Measurements from ENCODE around the gene APP. TPM values are rescaled to one million over a fixed set of nuclear protein-coding genes. Genes with fewer than 3 reads are reported as not detected.

Gene APP
- total RNA-seq, 2 experiments from 2014 or later = 14.5 to 14.9 TPM

GRCh38 chr21:26107429-26107828 is 63.1 kb downstream of the APP start:
- Mint-ChIP-seq H3K4me3 (no peak overlapping the region), H3K27me3 (ENCODE audit: low read depth) (no peaks in the 10 kb centered on the region), H3K27ac (no peak overlapping the region), H3K36me3 (ENCODE audit: low read depth) (peaks cover 1% of the 10 kb centered on the region), H3K4me1 (ENCODE audit: low read depth) (no peaks in the 10 kb centered on the region), H3K9me3 (ENCODE audit: insufficient read depth) (no peaks in the 10 kb centered on the region)
- ChIA-PET POLR2A (no interaction called here), CTCF (no interaction called here)
- ATAC-seq = no peak
- no peak for DNase-seq

DNA sequence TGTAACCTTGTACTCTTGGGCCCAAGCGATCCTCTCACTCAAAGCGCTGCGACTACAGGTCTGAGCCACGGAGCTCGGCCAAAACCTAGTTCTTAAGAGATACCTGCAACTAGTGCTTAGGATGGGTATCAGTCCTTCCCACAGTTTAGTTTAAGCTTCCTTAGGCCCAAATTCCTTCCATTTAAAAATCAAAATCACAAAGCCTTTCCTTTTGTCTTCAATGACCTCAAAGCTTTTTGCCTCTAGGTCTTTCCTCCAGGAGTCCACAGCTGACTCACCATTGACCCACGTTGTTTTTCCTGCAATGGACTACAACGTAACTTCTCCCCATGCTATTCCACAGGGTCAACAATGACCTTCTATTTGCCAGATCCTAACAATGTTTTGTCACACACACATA is 64.0 kb downstream of the APP start:
- H3K27me3 Mint-ChIP-seq (ENCODE audit: low read depth) = no peaks in the 10 kb centered on the region
- ATAC-seq = no peak
- no peak overlapping the region for H3K27ac Mint-ChIP-seq
- CTCF ChIA-PET = no interaction called here
- POLR2A ChIA-PET = interaction anchor here (0.5 kb wide), 1 partner anchor 220 kb away, joined by 5 read pairs; no protein-coding TSS in a partner anchor
- H3K36me3 Mint-ChIP-seq (ENCODE audit: low read depth) = peaks cover 1% of the 10 kb centered on the region
- no peaks in the 10 kb centered on the region for H3K9me3 Mint-ChIP-seq (ENCODE audit: insufficient read depth)
- no peaks in the 10 kb centered on the region for H3K4me1 Mint-ChIP-seq (ENCODE audit: low read depth)
- no peak overlapping the region for H3K4me3 Mint-ChIP-seq
- no peak for DNase-seq

DNA sequence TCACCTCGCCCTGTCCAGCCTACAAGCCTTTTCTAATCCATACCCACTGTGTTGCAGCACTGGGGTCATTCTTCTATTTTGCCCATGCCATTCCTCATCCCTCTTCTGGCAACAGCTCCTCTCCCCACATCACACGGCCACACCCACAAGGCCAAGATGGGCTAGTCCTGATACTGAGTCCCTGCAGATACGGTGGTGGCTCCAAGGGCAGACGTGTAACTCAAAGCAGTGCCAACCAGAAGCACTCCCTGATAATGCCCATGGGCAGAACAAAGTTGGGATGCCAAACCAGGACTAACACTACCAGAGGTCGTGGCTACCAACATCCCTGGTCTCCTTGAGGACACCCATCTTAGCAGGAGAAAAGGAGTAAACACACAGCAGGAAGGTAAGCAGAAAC is 64.8 kb downstream of the APP start:
- no peaks in the 10 kb centered on the region for H3K9me3 Mint-ChIP-seq (ENCODE audit: insufficient read depth)
- H3K4me1 Mint-ChIP-seq (ENCODE audit: low read depth) = no peaks in the 10 kb centered on the region
- no peak overlapping the region for H3K4me3 Mint-ChIP-seq
- CTCF ChIA-PET = no interaction called here
- no peaks in the 10 kb centered on the region for H3K27me3 Mint-ChIP-seq (ENCODE audit: low read depth)
- DNase-seq (no peak), ATAC-seq (no peak)
- POLR2A ChIA-PET = no interaction called here
- H3K27ac Mint-ChIP-seq = no peak overlapping the region
- peaks cover 1% of the 10 kb centered on the region for H3K36me3 Mint-ChIP-seq (ENCODE audit: low read depth)

GRCh38 chr21:26100573-26100972 is 70.0 kb downstream of the APP start:
- no peaks in the 10 kb centered on the region for H3K9me3 Mint-ChIP-seq (ENCODE audit: insufficient read depth)
- no peak overlapping the region for H3K27ac Mint-ChIP-seq
- no peaks in the 10 kb centered on the region for H3K4me1 Mint-ChIP-seq (ENCODE audit: low read depth)
- H3K4me3 Mint-ChIP-seq = no peak overlapping the region
- H3K36me3 Mint-ChIP-seq (ENCODE audit: low read depth) = no peaks in the 10 kb centered on the region
- no peak for ATAC-seq
- CTCF ChIA-PET = no interaction called here
- H3K27me3 Mint-ChIP-seq (ENCODE audit: low read depth) = no peaks in the 10 kb centered on the region
- no peak for DNase-seq
- POLR2A ChIA-PET = no interaction called here

- CTCF ChIA-PET = no interaction called here
- H3K4me3 Mint-ChIP-seq = no peak overlapping the region
- H3K36me3 Mint-ChIP-seq (ENCODE audit: low read depth) = no peaks in the 10 kb centered on the region
Observed at GRCh38 chr21:26099610-26100219, 70.9 kb downstream of the APP start.

GRCh38 chr21:26098772-26099397 is 71.7 kb downstream of the APP start:
- CTCF ChIA-PET = no interaction called here
- ATAC-seq = no peak
- no peak overlapping the region for H3K27ac Mint-ChIP-seq
- POLR2A ChIA-PET = no interaction called here
- no peak overlapping the region for H3K4me3 Mint-ChIP-seq
- DNase-seq = no peak
- no peaks in the 10 kb centered on the region for H3K27me3 Mint-ChIP-seq (ENCODE audit: low read depth)
- no peaks in the 10 kb centered on the region for H3K36me3 Mint-ChIP-seq (ENCODE audit: low read depth)
- no peaks in the 10 kb centered on the region for H3K9me3 Mint-ChIP-seq (ENCODE audit: insufficient read depth)
- no peaks in the 10 kb centered on the region for H3K4me1 Mint-ChIP-seq (ENCODE audit: low read depth)

More at GRCh38 chr21:26099610-26100219, 70.9 kb downstream of the APP start:
- H3K4me1 Mint-ChIP-seq (ENCODE audit: low read depth) = no peaks in the 10 kb centered on the region
- ATAC-seq = no peak
- DNase-seq = no peak
- no peaks in the 10 kb centered on the region for H3K27me3 Mint-ChIP-seq (ENCODE audit: low read depth)
- H3K9me3 Mint-ChIP-seq (ENCODE audit: insufficient read depth) = no peaks in the 10 kb centered on the region
- H3K27ac Mint-ChIP-seq = no peak overlapping the region
- POLR2A ChIA-PET = no interaction called here

- H3K27me3 Mint-ChIP-seq (ENCODE audit: low read depth) = no peaks in the 10 kb centered on the region
- no peak overlapping the region for H3K4me3 Mint-ChIP-seq
- H3K4me1 Mint-ChIP-seq (ENCODE audit: low read depth) = no peaks in the 10 kb centered on the region
- POLR2A ChIA-PET = no interaction called here
- DNase-seq (no peak), ATAC-seq (no peak)
- CTCF ChIA-PET = no interaction called here
- H3K27ac Mint-ChIP-seq = no peak overlapping the region
- H3K36me3 Mint-ChIP-seq (ENCODE audit: low read depth) = no peaks in the 10 kb centered on the region
- no peaks in the 10 kb centered on the region for H3K9me3 Mint-ChIP-seq (ENCODE audit: insufficient read depth)
Observed at GRCh38 chr21:26097475-26097874, 73.1 kb downstream of the APP start.

DNA sequence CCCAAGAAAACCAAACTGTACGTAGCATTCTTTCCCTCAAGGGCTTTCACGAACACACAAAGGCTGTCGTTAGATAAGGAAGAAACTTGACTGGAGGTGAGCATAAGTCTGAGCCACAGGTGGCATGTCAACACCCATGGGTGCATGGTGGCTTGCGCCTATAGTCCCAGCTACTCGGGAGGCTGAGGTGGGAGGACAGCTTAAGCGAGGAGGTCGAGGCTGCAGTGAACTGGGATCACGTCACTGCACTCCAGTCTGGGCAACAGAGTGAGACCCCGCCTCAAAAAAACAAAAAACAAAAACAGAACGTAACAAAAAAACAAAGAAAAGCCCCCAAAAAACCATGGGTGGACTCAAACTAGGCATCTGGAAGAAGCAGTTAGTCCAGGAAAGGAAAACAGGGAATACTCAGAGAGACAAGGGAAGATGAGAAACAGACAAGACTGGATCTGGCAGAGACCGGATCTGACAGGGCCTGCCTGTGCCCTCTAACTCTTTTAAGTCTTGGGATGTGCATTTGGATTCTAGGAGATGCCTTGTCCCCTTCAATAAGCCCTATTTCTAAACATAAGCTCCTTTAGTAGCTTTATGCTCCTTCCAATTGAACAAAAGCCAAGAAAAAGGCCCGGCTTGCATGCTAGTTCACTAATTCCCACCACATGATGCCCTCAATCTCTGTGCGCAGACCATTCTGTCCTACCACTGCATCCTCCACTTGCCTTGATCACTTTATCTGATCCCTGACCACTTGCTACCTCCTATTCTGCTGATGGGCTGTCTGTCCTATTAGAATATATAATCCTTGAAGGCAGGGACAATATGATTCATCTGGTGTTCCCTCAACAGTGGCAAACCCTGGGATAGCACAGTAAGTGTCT is 73.8 kb downstream of the APP start:
- CTCF ChIA-PET = no interaction called here
- no peak for DNase-seq

GRCh38 chr21:26095131-26095530 is 75.4 kb downstream of the APP start:
- Mint-ChIP-seq H3K4me1 (ENCODE audit: low read depth) (no peaks in the 10 kb centered on the region), H3K36me3 (ENCODE audit: low read depth) (no peaks in the 10 kb centered on the region), H3K27me3 (ENCODE audit: low read depth) (no peaks in the 10 kb centered on the region), H3K27ac (no peak overlapping the region), H3K9me3 (ENCODE audit: insufficient read depth) (no peaks in the 10 kb centered on the region), H3K4me3 (no peak overlapping the region)
- ChIA-PET CTCF (no interaction called here), POLR2A (no interaction called here)
- ATAC-seq = no peak
- no peak for DNase-seq

More for the DNA sequence above, 73.8 kb downstream of the APP start:
- POLR2A ChIA-PET = no interaction called here
- H3K27me3 Mint-ChIP-seq (ENCODE audit: low read depth) = no peaks in the 10 kb centered on the region
- no peak for ATAC-seq
- no peaks in the 10 kb centered on the region for H3K9me3 Mint-ChIP-seq (ENCODE audit: insufficient read depth)
- no peak overlapping the region for H3K27ac Mint-ChIP-seq
- no peaks in the 10 kb centered on the region for H3K36me3 Mint-ChIP-seq (ENCODE audit: low read depth)
- no peaks in the 10 kb centered on the region for H3K4me1 Mint-ChIP-seq (ENCODE audit: low read depth)
- no peak overlapping the region for H3K4me3 Mint-ChIP-seq

DNA sequence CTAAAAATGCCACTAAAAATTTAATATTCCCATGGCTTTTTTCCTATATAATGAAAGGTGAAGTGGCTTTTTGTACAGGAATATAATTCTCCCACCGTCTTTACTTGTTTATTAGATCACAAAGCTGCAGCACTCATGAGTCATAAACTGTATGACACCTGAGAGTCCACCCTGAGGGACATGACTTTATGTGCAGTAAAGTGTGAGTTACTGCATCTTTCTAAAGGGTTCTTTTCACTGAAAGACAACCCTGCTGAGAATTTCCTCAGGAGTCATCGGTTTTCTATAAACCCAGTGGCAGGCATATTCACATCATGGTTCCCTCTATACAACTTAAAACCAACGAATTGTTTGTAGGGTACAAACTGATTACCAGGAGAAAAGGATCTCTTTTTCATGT is 77.4 kb downstream of the APP start:
- Mint-ChIP-seq H3K9me3 (ENCODE audit: insufficient read depth) (no peaks in the 10 kb centered on the region), H3K4me1 (ENCODE audit: low read depth) (no peaks in the 10 kb centered on the region), H3K4me3 (no peak overlapping the region), H3K36me3 (ENCODE audit: low read depth) (peaks cover 2% of the 10 kb centered on the region), H3K27me3 (ENCODE audit: low read depth) (no peaks in the 10 kb centered on the region), H3K27ac (no peak overlapping the region)
- CTCF ChIA-PET = no interaction called here
- POLR2A ChIA-PET = no interaction called here
- no peak for DNase-seq
- ATAC-seq = no peak

GRCh38 chr21:26091480-26092018 is 79.0 kb downstream of the APP start:
- peaks cover 2% of the 10 kb centered on the region for H3K36me3 Mint-ChIP-seq (ENCODE audit: low read depth)
- no peak overlapping the region for H3K4me3 Mint-ChIP-seq
- ATAC-seq (no peak), DNase-seq (no peak)
- H3K27me3 Mint-ChIP-seq (ENCODE audit: low read depth) = no peaks in the 10 kb centered on the region
- CTCF ChIA-PET = no interaction called here
- H3K9me3 Mint-ChIP-seq (ENCODE audit: insufficient read depth) = no peaks in the 10 kb centered on the region
- no peaks in the 10 kb centered on the region for H3K4me1 Mint-ChIP-seq (ENCODE audit: low read depth)
- POLR2A ChIA-PET = no interaction called here
- no peak overlapping the region for H3K27ac Mint-ChIP-seq

DNA sequence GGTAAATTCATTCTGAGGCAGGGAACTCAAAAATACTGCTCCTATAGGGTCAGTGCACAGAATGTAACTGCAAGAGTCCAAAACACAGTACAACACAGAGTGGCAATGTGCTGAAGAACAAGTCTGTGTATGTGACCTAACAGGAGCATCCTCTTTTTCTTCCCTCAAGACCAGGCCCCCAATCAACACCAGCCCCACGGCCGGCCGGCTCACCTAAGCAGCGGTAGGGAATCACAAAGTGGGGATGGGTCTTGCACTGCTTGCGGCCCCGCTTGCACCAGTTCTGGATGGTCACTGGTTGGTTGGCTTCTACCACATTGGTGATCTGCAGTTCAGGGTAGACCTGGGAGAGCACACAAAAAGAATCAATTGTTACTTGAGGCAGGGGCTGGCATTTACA is 80.8 kb downstream of the APP start:
- ATAC-seq (no peak), DNase-seq (no peak)
- Mint-ChIP-seq H3K9me3 (ENCODE audit: insufficient read depth) (no peaks in the 10 kb centered on the region), H3K36me3 (ENCODE audit: low read depth) (peaks cover 2% of the 10 kb centered on the region), H3K4me3 (no peak overlapping the region), H3K4me1 (ENCODE audit: low read depth) (no peaks in the 10 kb centered on the region), H3K27me3 (ENCODE audit: low read depth) (no peaks in the 10 kb centered on the region), H3K27ac (no peak overlapping the region)
- POLR2A ChIA-PET = no interaction called here
- CTCF ChIA-PET = no interaction called here

Measured in activated CD8-positive, alpha-beta T cell treated with anti-CD3 and anti-CD28 coated beads, Interleukin-2, amount 10 ng/mL, durations not matched to agents 7 days and 5 days (primary cell).